CD4-positive, alpha-beta T cell treated with Interleukin-1 beta for 1 hour (primary cell): ENCODE results near the gene TCOF1.

Experiments
- DNase-seq, 2 donors: peaks; one replicate each; pipeline ENCODE4 v3.0.0-alpha.2; 2020 to 2022

Gene TCOF1

GRCh38 chr5:150357326-150358260 is at the start of gene TCOF1:
Gene TCOF1 (plus strand): TSS chr5:150357697. CDS start chr5:150357747, 50 bp downstream.
- peak; percentile 96 to 97 for DNase-seq

GRCh38 chr5:150309101-150309885 is 48.2 kb upstream of the TCOF1 start:
- no peak for DNase-seq

- DNase-seq, result no peak
These were observed 47.6 kb upstream of the TCOF1 start for GRCh38 chr5:150309886-150310239.

- DNase-seq, result no peak
These were observed 47.3 kb upstream of the TCOF1 start for GRCh38 chr5:150310246-150310645.

- no peak for DNase-seq
These were observed 46.3 kb upstream of the TCOF1 start for GRCh38 chr5:150311015-150311692.

- DNase-seq, result no peak
These were observed 45.0 kb upstream of the TCOF1 start for GRCh38 chr5:150312518-150312917.

- DNase-seq, result no peak
These were observed 44.0 kb upstream of the TCOF1 start for GRCh38 chr5:150313501-150313900.

- DNase-seq, result no peak
These were observed 43.4 kb upstream of the TCOF1 start for GRCh38 chr5:150313921-150314716.

GRCh38 chr5:150315245-150315644 is 42.3 kb upstream of the TCOF1 start:
- DNase-seq, result no peak

GRCh38 chr5:150316320-150316719 is 41.2 kb upstream of the TCOF1 start:
- DNase-seq, result no peak

GRCh38 chr5:150317048-150318003 is 40.2 kb upstream of the TCOF1 start:
- no peak for DNase-seq

GRCh38 chr5:150318613-150319483 is 38.6 kb upstream of the TCOF1 start:
- DNase-seq, result no peak

- no peak for DNase-seq
These were observed 38.1 kb upstream of the TCOF1 start for GRCh38 chr5:150319484-150319790.

- DNase-seq, result no peak
These were observed 37.4 kb upstream of the TCOF1 start for GRCh38 chr5:150320044-150320613.

GRCh38 chr5:150321211-150321610 is 36.3 kb upstream of the TCOF1 start:
- DNase-seq, result no peak

- DNase-seq, result no peak
These were observed 35.7 kb upstream of the TCOF1 start for GRCh38 chr5:150321784-150322183.

GRCh38 chr5:150322202-150322601 is 35.3 kb upstream of the TCOF1 start:
- DNase-seq, result no peak

GRCh38 chr5:150323092-150323491 is 34.4 kb upstream of the TCOF1 start:
- DNase-seq, result no peak

GRCh38 chr5:150323819-150324218 is 33.7 kb upstream of the TCOF1 start:
- DNase-seq, result no peak

- DNase-seq, result no peak
These were observed 32.1 kb upstream of the TCOF1 start for GRCh38 chr5:150325426-150325825.
